ENCODE results near the gene ARL15.
"Not testable (repeated sequence)": the region's sequence is repeated elsewhere in the genome, so short reads cannot be mapped to it uniquely, and the experiment has no call there.

Gene ARL15

GRCh38 chr5:54013556-54014194, 296.7 kb downstream of the ARL15 start:
- DNase-seq = peak in 1 of 2 experiments; percentile 5

DNA sequence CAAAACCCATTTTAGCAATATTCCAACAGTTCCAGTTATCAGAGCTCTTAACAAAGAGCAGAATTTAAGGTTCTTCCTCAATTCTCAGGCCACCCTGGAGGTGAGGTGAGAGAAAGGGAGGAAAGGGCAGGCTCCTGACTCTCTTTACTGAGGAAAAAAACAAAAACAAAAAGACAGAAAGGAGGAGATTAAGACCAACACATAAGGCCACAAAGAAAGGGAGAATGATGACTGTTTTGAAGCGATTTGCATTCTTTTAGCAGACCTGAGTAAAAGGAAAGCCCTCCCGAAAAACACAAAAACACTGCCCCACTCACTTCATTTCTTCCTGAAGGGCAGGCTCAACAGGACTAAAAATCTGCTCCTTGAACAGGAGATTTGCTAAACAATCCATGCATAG, 300.5 kb downstream of the ARL15 start:
- no peak for DNase-seq

- DNase-seq = no peak
Observed at GRCh38 chr5:54009357-54009756, 301.0 kb downstream of the ARL15 start.

DNA sequence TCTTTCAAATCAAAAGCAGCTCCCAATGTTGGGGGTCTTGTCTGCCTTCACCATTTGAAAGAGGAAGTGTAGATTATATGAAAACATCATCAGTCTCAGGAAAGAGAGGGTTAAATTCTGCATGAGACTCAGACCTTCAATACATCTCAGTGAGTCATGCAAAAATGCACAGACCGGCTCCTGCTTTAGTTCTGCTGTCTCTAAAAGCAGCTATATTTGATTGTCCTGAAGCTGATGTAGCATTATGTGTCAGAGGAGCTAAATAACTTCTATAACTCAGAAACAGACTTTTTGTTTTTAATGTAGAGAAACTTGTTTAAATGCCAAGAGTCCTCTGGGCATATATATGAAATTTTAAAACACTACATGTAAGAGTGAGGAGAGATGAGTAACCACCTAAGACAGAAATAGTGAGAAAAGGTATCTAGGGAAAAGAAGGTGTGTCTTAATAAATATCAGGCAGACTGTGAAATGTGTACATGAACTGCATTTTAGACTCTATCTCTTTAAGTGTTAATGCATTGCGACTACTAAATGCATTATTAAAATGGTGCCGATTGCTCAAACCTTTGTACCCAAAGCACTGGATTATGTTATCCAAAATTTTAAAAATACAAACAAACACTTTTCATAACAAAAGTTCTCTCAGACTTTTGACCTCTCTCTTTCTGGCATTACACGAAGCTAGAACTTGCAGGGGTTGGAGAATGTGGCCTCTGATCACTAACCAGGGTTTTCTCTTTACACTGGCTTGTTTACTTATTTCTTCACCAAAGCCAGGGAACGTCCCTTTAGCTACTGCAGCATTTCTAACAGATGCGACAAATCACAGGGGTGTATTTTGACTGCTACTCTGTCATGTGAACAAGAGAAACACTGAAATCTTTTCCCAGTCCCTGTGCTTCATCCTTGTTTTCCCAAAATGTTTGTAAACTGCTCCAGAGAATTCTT, 302.3 kb downstream of the ARL15 start:
- DNase-seq = no peak

GRCh38 chr5:54004697-54005096, 305.7 kb downstream of the ARL15 start:
- DNase-seq = no peak

DNA sequence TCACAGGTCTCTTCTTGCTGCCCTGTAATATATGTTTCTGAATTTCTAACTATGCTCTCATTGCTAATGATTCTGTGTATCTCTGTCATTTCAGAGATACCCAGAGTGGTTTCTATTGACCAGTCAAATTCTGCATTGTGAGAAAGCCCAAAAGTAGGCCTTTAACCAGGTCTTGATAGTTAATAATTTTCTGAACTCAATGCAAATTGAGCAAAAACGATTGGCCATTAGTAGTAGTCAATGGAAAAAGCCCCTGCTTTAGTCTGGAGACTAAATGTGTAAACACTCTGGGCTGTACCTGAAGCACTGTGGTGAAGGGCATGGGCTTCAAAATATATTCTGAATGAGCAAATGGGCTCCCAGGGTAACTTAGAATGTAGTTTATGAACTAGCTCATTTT, 307.6 kb downstream of the ARL15 start:
- DNase-seq = no peak

GRCh38 chr5:54001976-54002775, 308.2 kb downstream of the ARL15 start:
- DNase-seq = no peak

- no peak for DNase-seq
Observed at GRCh38 chr5:54000011-54000410, 310.4 kb downstream of the ARL15 start.

- DNase-seq = no peak
Observed at GRCh38 chr5:53997736-53998627, 312.4 kb downstream of the ARL15 start.

- no peak for DNase-seq
Observed at GRCh38 chr5:53996008-53996407, 314.4 kb downstream of the ARL15 start.

- no peak for DNase-seq
Observed at GRCh38 chr5:53994148-53994547, 316.2 kb downstream of the ARL15 start.

GRCh38 chr5:53991942-53992341, 318.4 kb downstream of the ARL15 start:
- DNase-seq = no peak

- DNase-seq = no peak
Observed at GRCh38 chr5:53987101-53987500, 323.3 kb downstream of the ARL15 start.

DNA sequence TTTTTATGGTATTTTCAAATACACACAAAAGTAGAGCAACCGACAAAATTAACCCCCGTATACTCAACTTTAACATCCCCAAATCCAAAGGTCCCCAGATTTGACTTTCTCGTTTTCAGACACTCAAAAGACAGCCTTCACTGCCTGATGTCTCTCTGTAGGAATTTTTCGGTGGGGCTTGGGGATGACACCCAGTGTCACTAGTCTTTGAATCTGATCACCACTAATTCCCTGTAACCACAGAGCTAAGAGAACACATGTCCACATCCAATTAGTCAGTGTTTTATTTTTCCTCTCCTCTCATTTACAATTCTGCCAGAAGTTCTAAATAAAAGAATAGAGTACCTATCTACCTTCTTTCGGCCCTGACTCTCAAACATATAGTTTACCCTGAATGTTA, 324.6 kb downstream of the ARL15 start:
- no peak for DNase-seq

- no peak for DNase-seq
Observed at GRCh38 chr5:53984971-53985370, 325.4 kb downstream of the ARL15 start.

DNA sequence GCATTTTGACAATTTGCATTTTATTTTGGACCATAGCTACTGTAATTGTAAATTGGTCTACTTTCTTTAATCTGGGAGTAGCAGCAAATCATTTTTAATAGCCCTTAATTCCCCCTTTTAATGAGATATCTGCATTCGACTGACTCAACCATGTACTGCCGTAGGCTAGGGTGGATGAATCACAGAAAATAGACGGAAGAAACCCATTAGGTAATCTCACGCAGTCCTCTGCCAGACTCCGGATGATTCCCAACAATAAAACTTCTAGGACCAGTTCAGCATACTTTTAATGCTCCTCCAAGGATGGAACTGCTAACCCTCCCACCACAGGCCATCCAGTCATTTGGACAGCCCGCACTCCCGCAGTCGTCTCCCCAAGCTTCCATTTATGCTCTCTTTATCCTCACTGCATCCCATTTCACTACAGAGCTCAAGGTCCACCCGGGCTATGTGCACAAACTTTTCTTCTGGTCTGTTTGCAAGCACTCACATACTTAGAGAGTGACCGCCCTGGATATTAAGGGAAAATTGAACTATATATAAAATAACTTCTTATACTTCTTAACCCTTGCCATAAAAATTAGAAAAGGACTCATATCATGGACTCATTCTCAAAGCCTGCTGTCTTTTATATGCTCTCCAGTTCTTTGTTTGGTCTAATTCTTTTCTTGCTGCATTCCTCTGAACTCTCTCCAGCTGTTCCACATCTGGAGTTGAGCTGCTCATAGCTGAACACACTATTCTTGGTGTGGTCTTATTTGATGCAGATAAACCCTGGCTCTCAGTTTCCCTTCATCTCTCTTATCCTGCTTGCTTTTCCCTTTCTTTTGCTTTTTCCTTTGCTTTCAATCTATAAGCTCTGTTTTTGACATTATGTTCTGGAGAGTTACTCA, 326.6 kb downstream of the ARL15 start:
- DNase-seq = no peak

DNA sequence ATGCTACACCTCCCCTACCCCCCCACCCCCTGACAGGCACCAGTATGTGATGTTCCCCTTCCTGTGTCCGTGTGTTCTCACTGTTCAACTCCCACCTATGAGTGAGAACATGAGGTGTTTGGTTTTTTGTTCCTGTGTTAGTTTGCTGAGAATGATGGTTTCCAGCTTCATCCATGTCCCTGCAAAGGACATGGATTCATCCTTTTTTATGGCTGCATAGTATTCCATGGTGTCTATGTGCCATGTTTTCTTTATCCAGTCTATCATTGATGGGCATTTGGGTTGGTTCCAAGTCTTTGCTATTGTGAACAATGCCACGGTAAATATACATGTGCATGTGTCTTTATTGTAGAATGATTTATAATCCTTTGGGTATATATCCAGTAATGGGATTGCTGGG, 328.1 kb downstream of the ARL15 start:
- not testable (repeated sequence) for DNase-seq

DNA sequence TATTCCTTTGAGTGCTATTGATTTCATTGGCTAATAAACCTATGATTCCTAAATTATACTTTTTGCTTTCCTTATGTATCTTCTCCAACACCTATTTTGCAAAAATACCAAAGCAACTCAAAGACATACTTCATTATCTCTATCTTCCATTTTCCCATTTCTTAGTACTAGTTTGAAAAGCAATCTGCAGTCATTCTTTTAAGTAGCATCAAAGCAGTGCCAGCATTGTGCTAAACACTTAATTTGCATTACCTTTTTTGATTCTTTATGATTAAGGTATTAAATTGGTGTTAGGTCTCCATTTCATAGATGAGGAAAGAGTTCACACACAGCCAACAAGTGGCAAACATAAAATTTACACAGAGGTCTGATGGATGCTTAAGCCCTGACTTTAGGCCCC, 330.3 kb downstream of the ARL15 start:
- DNase-seq = no peak

DNA sequence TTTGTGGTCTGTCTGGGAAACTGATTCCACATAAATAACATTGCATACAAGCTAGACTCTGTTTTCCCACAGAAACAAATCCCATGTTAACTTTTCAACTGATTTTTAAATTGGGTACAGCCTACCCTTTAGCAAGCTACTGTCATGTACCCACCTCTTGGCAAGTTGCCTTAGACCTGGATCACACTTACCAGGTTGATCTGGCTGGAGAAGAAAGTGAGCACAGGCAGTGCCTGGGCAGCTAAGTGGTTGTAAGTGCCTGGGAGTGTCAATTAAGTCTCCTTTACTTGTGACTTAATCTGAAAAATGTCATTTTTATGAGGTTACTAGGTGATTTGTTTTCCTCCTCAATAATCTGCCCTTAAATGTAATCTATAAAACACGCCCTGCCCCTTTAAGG, 336.4 kb downstream of the ARL15 start:
- no peak for DNase-seq

DNA sequence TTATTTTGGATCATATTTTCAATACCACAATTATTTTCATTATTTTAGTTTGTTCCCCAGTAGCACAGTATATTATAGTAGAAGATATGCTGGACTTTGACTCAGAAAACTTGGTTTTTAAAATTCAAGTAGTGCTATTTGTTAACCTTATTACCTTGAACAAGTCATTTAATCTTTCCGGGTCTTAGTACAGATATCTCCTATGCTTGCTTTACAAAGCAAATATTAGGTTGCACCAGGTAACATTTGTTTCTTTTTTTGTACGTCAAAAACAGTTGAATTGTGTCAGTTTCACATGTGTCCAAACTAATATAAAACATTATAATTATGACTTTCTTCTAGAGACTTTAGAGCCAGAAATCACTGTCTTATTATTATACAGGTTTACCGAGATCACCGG, 338.1 kb downstream of the ARL15 start:
- DNase-seq = no peak

GRCh38 chr5:53971551-53971950, 338.8 kb downstream of the ARL15 start:
- DNase-seq = no peak

All from activated CD4-positive, alpha-beta T cell treated with anti-CD3 and anti-CD28 coated beads, Interleukin-2, amount 50 U/mL, for 4 hours (primary cell).